ENCODE results near the gene HDAC4.

DNA sequence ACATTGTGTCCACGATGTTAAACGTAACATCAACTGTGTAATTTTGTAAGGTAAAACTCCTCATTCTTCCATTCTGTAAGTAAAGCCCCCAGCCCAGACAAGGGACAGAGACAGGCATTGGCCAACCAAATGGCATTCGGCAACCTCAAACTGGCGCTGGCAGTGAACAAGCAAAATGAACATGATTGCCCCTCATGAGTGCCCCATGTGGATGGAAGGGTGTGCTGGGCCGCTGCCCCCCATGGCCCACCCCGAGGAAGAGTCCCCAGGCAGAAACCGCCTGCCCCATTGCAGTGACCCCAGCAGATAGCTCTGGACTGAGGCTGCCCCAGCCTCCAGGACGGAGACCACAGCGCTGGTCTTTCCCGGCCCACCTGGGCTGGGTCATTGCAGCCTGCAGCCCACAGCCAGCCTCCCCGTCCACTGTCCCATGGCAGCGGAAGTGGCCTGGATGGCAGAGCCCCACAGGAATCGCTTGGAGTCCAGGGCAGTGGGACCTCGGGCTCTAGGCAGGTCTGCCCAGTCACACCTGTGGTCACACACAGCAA is 220.2 kb downstream of the HDAC4 start:
- TF ChIP-seq GATA2 (IDR thresholded peaks at IDR 0.05; ENCODE audit: low read depth, low read length) = no peak
- TF ChIP-seq GATA3 (IDR thresholded peaks at IDR 0.05; ENCODE audit: low read depth, low read length) = no peak

Measured in SH-SY5Y (cell line).